ENCODE measurements around the gene MRPS34.

Gene MRPS34

DNA sequence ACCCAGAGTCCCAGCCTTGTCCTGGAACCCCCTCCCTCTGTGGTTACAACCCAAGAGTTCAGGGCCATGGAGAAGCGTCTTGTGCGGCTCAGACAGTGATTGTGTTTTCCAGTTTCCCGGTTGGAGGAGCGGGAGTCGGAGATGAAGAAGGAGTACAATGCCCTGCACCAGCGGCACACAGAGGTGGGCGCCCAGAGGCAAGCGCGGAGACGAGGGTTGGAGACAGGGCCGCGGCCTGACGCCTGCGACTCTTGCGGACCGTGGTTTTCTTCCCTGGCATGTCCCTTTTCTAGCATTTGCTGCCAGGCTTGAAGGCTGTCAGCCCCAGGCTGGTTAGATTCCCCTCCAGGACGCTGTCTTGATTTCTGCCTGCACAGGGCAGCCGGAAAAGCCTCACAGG is 43.9 kb downstream of the MRPS34 start:
- DNase-seq (ENCODE audit: low read depth in 2 of 2) = no peak

DNA sequence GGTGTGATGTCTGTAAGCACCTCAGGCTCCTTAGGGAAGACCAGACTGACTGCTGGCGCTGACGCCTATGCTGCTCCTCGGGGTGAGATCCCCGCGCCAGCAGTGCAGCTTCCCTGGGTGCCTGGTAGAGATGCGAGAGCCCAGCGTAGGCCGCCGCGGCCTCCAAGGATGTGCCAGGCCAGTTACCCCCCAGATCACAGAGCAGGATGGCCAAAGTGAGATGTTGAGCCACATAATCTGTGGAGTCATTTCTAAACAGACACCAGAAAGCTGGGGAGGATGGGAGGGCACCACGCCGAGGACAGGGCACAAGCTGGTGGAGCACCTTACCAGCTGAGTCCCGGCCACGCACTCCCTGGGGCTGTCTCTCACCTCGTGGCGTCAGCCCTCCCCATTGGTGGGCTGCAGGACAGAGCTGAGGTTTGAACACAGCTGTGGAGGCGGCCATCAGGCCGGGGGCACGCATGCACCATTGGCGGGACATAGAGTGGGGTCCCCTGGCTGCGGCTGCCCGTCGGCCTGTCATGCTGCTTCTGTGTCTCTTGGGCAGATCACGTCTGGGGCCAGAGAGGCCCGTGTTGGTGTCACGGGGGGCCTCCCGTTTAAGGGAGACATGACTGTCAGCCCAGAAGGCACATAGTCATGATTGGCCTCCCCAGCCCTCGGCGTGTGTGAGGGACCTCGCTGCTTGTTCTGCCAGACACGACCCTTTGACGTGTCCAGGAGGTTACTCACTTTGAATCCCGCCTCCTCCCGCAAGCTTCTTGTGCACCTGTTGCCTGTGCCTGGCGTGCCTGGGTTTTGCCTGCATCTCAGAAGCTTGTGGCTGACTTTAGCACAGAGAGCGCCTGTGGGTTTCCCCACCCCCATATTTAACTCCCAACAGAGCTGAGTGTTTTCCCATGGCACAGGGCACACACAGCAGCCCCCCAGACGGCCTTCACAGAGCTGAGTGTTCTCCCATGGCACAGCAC is 45.0 kb downstream of the MRPS34 start:
- no peak for DNase-seq (ENCODE audit: low read depth in 2 of 2)

GRCh38 chr16:1726661-1727502 is 46.1 kb downstream of the MRPS34 start:
- no peak for DNase-seq (ENCODE audit: low read depth in 2 of 2)

DNA sequence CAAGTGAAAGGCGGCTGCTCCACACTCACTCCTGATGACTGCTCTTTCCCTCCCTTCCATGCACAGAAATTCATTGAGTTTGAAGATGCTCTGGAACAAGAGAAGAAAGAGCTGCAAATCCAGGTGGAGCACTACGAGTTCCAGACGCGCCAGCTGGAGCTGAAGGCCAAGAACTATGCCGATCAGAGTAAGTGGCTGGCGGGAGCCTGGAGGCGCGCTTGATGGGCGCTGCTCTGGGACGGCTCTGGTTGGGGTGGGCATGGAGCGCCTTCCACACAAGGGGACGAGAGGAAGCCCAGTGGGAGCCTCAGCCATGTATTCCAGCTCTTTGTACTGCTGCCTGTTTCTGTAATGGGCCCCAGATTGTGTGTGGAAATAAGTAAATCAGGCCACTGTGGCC is 48.4 kb downstream of the MRPS34 start:
- DNase-seq (ENCODE audit: low read depth in 2 of 2) = no peak

DNA sequence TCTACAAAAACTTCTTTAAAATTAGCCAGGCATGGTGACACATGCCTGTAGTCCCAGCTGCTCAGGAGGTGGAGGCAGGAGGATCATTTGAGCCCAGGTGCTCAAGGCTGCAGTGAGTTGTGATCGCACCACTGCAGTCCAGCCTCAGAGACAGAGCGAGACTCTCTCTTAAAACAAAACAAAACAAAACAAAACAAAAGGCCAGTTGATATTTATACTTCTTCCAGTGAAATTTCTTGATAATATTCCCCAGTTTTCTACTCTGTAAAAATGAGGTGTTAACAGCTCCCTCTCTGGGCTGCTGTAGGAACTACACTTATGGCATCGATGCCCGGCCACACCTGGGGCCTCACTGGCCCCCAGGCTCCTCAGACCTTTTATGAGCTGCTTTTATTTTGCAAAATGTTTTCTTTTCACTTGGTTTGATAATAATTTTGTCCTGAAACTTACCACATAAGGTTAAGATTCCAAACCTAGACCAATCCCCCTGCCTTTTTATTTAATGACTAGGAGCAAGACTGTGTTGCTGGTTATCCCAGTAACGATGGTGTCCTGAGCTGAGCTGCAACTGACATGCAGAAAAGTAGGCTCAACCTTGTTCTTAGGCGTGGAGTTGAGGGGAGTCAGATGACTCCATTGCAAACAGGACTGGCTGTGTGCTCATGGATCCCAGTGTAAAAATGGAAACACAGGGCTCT is 49.3 kb downstream of the MRPS34 start:
- DNase-seq (ENCODE audit: low read depth in 2 of 2) = no peak

All from activated CD8-positive, alpha-beta memory T cell treated with anti-CD3 and anti-CD28 coated beads for 4 hours (primary cell).